ENCODE results near the gene PRR22.
A peak's percentile ranks its signal among the peaks of the same experiment; 100 is the strongest.

PRR22 gene

GRCh38 chr19:5814123-5814851 lies 29.7 kb upstream of the PRR22 start:
- DNase-seq (ENCODE audit: low spot score) = no peak

- no peak for DNase-seq (ENCODE audit: low spot score)
Observed at GRCh38 chr19:5811117-5811516, 26.6 kb upstream of the PRR22 start.

- no peak for DNase-seq (ENCODE audit: low spot score)
Observed at GRCh38 chr19:5809469-5809868, 24.9 kb upstream of the PRR22 start.

GRCh38 chr19:5809053-5809452 lies 24.5 kb upstream of the PRR22 start:
- DNase-seq (ENCODE audit: low spot score) = no peak

GRCh38 chr19:5808120-5808816 lies 23.7 kb upstream of the PRR22 start:
- no peak for DNase-seq (ENCODE audit: low spot score)

- no peak for DNase-seq (ENCODE audit: low spot score)
Observed at GRCh38 chr19:5806905-5807304, 22.4 kb upstream of the PRR22 start.

- no peak for DNase-seq (ENCODE audit: low spot score)
Observed at GRCh38 chr19:5806133-5806489, 21.6 kb upstream of the PRR22 start.

GRCh38 chr19:5805462-5806132 lies 21.1 kb upstream of the PRR22 start:
- DNase-seq (ENCODE audit: low spot score) = peak; percentile 74

GRCh38 chr19:5804516-5805461 lies 20.2 kb upstream of the PRR22 start, which contains the start of gene NRTN:
TSS of gene NRTN (plus strand) at chr19:5805067. CDS start at chr19:5824166, 19,099 bp downstream.
- peak; percentile 30 for DNase-seq (ENCODE audit: low spot score)

GRCh38 chr19:5803752-5804515 lies 19.4 kb upstream of the PRR22 start:
- peak; percentile 91 for DNase-seq (ENCODE audit: low spot score)

GRCh38 chr19:5803441-5803751 lies 18.9 kb upstream of the PRR22 start:
- DNase-seq (ENCODE audit: low spot score) = peak; percentile 51

- no peak for DNase-seq (ENCODE audit: low spot score)
Observed at GRCh38 chr19:5801796-5802619, 17.5 kb upstream of the PRR22 start.

- no peak for DNase-seq (ENCODE audit: low spot score)
Observed at GRCh38 chr19:5800361-5801270, 16.1 kb upstream of the PRR22 start.

GRCh38 chr19:5799247-5800241 lies 15.0 kb upstream of the PRR22 start:
- DNase-seq (ENCODE audit: low spot score) = no peak

GRCh38 chr19:5798244-5798643 lies 13.7 kb upstream of the PRR22 start:
- DNase-seq (ENCODE audit: low spot score) = no peak

- DNase-seq (ENCODE audit: low spot score) = no peak
Observed at GRCh38 chr19:5795382-5795919, 10.9 kb upstream of the PRR22 start.

- DNase-seq (ENCODE audit: low spot score) = no peak
Observed at GRCh38 chr19:5793188-5793587, 8.6 kb upstream of the PRR22 start.

GRCh38 chr19:5792224-5792623 lies 7.7 kb upstream of the PRR22 start:
- DNase-seq (ENCODE audit: low spot score) = no peak
